Measurements from ENCODE around the gene NOPCHAP1. TPM values are rescaled to one million over a fixed set of nuclear protein-coding genes. Genes with fewer than 3 reads are reported as not detected.

The NOPCHAP1 gene
- total RNA-seq, 1 donor from 2014 or later = 4.5 TPM

DNA sequence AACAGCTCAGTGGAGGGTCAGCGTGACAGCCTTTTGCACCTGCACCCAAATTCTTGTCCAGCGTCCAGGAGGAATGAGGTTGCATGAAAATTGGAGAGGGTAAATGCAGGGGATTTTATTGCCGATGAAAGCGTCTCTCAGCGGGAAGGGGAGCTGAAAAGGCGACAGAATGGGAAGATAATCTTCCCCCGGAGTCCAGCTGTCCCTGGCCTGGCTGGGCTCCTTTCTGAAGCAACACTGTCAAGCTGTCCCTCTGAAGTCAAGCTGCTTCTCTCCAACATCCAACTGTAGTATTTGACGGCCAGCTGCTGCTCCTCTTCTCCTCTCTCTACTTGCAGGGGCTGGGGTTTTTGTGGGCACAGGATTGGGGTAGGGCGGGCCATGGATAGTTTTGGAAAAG, 32.7 kb downstream of the NOPCHAP1 start:
- no peak for DNase-seq (ENCODE audit: low read depth)

DNA sequence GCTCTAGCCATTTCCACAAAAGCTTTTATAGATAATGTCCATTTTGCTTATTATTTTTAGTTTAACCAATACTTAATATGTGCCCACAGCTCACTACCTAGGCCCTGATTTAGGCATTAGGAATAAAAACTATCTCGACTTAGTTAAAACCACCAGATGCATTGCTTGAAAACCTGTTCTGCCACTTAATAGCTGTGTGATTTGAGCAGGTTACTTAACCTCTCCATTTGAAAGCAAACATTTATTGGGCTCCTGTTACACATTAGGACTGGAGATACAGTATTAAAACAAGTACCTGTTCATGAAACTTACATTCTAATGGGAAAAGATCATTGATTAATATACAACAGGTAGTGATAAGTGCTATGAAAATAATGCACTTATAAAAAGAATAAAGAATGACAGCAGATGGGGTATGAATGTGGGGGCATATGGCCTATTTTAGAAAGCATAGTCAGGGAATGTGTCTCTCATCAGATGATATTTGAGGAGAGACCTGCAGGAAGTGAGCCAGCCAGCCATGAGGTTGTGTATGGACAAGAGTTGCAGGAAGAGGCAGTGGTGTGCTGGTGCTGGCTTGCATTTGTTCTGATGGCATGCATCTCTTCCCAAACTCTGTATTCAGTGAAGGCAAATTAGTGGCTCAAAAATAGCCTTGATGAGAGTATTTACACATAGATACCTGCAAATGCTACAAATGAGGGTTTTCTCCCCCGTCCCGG, 34.3 kb downstream of the NOPCHAP1 start:
- DNase-seq (ENCODE audit: low read depth) = no peak

DNA sequence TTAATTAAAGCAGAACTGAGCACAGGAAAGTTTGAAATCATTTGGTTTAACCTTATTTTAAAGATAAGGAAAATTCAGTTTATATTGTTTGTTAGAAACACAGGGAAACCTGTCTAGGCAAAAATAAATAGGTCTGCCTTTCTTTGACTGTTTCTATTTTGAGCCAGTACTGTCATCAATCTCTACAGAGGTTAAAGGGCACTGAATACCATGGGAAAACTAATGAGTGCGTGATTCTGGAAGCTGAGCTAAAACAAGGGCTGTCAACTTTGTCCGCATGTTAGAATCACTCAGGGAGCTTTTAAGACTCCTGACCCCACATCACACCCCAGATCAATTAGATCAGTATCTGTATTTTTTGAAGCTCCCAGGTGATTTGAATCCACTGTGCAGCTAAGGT, 38.8 kb downstream of the NOPCHAP1 start:
- DNase-seq (ENCODE audit: low read depth) = no peak

DNA sequence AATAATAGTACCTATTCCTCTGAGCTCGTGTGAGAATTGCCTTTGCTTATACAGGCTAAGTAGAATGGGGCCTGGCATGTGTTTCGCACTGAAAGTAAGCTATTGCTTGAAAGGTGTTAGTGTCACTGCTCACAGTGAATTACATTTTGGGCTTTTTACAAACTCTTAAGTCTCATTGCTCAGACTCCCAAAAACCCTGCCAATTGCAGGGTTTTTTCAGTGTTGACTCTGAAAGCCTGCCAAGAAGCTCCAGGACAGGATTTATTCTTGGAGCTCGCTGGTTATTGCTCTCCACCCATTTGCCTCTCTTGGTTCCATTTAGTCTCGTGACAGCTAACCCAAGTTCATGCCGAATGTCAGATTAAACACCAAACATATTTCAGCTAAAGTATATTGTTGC, 39.8 kb downstream of the NOPCHAP1 start:
- no peak for DNase-seq (ENCODE audit: low read depth)

DNA sequence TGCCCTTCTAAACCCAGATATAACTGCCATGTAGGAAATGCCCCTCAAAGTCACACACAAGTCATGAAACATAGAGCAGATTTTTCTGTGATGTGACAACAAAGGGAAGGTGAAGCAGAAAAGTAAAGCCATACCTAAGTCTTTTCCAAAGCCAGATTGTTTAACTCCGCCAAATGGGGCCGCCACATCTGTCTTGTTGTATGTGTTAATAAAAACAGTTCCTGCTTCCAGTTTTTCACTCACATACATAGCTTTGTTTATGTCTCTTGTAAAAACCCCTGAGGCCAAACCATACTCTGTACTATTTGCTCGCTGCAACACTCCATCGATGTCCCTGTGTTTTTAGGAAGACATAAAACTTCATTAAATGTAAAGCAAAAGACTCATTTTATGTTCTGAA, 40.3 kb downstream of the NOPCHAP1 start:
- DNase-seq (ENCODE audit: low read depth) = no peak

DNA sequence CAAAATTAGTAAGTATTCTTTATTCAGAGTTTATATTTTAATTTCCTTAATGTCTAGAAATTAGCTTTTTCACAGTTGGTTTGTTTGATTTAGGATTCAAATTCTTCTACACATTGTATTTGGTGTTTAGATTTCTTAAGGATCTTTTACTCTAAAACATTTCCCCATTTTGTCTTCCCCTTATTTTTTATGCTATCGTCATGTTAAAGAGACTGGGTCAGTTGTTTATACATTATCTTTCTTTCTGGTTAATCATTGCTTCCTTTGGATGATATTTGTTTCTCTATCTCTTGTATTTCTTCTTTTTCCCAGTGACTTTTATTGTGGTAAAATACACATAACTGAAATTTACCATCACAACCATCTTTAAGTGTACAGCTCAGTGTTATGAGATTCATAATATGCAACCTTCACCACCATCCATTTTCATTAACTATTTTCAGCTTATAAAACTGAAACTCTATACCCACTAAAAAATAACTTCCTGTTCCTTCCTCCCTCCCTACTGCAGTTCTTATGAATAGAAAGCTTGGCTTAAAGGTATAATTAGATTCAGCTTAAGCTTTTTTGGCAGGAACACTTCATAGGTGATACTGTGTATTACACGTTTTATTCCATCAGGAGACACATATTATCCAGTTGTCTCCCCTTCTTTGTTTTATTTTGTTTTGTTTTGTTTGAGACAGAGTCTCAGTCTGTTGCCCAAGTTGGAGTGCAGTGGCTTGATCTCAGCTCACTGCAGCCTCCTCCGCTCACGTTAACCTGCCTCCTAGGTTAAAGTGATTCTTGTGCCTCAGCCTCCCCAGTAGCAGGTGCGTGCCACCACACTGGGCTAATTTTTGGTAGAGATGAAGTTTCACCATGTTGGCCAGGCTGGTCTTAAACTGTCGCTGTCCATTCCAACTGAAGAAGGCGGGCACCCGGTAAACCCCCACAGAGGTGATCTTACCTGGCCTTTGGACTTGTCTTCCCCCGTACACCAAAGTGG, 45.0 kb downstream of the NOPCHAP1 start:
- no peak for DNase-seq (ENCODE audit: low read depth)

DNA sequence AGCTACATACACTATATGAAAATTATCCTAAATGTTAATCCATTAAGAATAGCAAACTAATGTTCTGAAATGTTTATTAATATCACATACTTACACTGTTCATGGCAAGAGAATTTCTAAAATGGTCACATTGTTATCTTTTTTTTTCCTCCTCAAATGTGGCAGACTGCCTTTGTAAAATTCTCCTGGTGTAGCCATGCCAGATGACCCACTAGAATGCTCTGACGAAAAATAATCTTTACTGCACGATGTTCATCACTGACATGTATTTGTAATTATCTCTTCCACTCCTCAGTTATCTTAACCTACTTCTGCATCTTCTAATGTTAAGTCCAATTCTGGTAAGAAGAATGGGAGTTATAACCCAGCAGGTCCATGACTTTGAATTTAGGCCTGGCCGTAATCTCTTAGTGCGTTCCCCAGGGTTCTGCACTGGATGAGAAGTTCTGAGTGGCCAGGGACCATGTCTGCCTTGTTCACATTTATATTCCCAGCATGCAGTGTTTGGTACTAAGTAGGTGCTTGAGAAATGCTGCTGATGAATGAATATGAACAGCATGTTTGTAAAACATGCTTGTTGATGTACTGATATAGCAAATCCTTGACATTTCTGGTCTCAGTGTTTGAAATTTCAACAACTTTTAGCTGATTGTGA, 46.7 kb downstream of the NOPCHAP1 start:
- no peak for DNase-seq (ENCODE audit: low read depth)

DNA sequence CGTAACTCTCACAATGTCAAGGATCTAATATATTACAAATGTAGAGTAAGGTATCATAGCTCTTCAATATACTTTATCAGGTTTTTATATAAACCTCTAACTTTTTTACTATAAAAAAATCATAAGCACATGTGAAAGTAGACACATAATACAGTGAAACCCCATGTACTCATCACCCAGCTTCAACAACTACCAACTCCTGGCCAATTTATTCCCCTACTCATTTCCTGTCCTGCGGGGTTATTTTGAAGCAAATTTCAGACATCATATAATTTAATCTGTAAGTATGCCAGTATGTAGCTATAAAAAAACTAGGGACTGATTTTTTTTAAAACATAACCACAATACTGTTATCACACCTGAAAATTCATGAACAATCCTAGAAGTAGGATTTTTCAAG, 47.7 kb downstream of the NOPCHAP1 start:
- no peak for DNase-seq (ENCODE audit: low read depth)

Other genes with a start within 250 kb of the NOPCHAP1 start
- gene SLC41A2, start 28.0 kb upstream of the NOPCHAP1 start, total RNA-seq = 99.2 and 152 TPM in 2 replicates
- gene ALDH1L2, start 98.1 kb downstream of the NOPCHAP1 start, total RNA-seq = 0.65 and 1.9 TPM in 2 replicates
- 107 and 169 TPM in 2 replicates for gene WASHC4, start 121.4 kb downstream of the NOPCHAP1 start, total RNA-seq
- 39.9 and 111 TPM in 2 replicates for gene APPL2, start 249.9 kb downstream of the NOPCHAP1 start, total RNA-seq

Measured in renal cortical epithelial cell (primary cell).